RWPE1 (cell line): ENCODE measurements around the gene SUPT5H.

Experiments
- CTCF ChIA-PET: fragments of 350-600 bp; sonication (Branson Sonifier 250); formaldehyde crosslinking; extraction: SDS; loops from one replicate; lab custom pipeline; 2021; lab: Yijun Ruan, JAX
- POLR2A ChIA-PET: fragments of 400-600 bp; formaldehyde crosslinking; extraction: SDS; loops from one replicate; lab custom pipeline; 2020; ENCODE audit warnings: antibody characterized with exemption; ENCODE audit not compliant: low non-redundant PET; lab: Yijun Ruan, JAX
- DNase-seq: peaks from one replicate; pipeline ENCODE4 v3.0.0; 2012; ENCODE audit warnings: low spot score
- H3K27ac ChIP-seq: fragments of 450-650 bp; 2 replicates; pipeline ENCODE4 v1.5.1; 2017
- TF ChIP-seq, protein P1 (sequence below): fragments of 450-650 bp; conservative IDR thresholded peaks from 2 replicates; pipeline ENCODE4 v1.5.1; 2017; ENCODE audit warnings: low read depth, mild to moderate bottlenecking

The SUPT5H gene

GRCh38 chr19:39436350-39436716, 9.0 kb upstream of the SUPT5H start:
- CTCF ChIA-PET, result interaction anchor here (0.5 to 1.6 kb wide), 4 partner anchors 38 to 1335 kb away, joined by 5 to 8 read pairs (median 6); partner anchors contain the start of gene EID2B

DNA sequence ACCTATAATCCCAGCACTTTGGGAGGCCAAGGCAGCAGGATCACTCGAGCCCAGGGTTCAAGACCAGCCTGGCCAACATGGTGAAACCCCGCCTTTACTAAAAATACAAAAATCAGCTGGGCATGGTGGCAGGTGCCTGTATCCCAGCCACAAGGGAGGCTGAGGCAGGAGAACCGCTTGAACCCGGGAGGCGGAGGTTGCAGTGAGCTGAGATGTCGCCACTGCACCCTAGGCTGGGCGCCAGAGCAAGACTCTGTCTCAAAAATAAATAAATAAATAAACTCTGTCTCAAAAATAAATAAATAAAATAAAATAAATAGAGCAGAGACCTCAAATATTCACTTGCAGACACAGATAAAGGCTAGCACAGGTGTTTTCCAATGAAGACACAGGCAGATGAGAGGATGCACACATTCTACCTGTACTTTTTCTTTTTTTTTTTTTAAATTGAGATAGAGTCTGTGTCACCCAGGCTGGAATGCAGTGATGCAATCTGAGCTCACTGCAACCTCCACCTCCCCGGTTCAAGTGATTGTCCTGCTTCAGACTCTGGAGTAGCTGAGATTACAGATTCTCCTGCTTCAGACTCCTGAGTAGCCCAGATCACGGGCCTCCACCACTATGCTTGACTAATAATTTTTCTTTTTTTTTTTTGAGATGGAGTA, 7.0 kb upstream of the SUPT5H start:
- H3K27ac ChIP-seq, result peak overlapping the region; percentile 28
- no peak for DNase-seq
- TF ChIP-seq, protein P1, sequence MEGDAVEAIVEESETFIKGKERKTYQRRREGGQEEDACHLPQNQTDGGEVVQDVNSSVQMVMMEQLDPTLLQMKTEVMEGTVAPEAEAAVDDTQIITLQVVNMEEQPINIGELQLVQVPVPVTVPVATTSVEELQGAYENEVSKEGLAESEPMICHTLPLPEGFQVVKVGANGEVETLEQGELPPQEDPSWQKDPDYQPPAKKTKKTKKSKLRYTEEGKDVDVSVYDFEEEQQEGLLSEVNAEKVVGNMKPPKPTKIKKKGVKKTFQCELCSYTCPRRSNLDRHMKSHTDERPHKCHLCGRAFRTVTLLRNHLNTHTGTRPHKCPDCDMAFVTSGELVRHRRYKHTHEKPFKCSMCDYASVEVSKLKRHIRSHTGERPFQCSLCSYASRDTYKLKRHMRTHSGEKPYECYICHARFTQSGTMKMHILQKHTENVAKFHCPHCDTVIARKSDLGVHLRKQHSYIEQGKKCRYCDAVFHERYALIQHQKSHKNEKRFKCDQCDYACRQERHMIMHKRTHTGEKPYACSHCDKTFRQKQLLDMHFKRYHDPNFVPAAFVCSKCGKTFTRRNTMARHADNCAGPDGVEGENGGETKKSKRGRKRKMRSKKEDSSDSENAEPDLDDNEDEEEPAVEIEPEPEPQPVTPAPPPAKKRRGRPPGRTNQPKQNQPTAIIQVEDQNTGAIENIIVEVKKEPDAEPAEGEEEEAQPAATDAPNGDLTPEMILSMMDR, result no peak
- ChIA-PET POLR2A (no interaction called here), CTCF (interaction anchor here (0.7 kb wide), 1 partner anchor 486 kb away, joined by 3 read pairs; no protein-coding TSS in a partner anchor)

More at GRCh38 chr19:39436350-39436716, 9.0 kb upstream of the SUPT5H start:
- H3K27ac ChIP-seq, result peak overlapping the region; percentile 90
- DNase-seq, result no peak
- TF ChIP-seq, protein P1, result no peak
- POLR2A ChIA-PET, result interaction anchor here (0.6 to 1.3 kb wide), 17 partner anchors 9 to 353 kb away, joined by 3 to 8 read pairs (median 4); partner anchors contain the start of genes MED29, PAF1, PLEKHG2 and SAMD4B

GRCh38 chr19:39444598-39445195, 685 bp upstream of the SUPT5H start:
- ChIA-PET CTCF (interaction anchor here (0.6 to 1.6 kb wide), 4 partner anchors 12 to 88 kb away, joined by 3 to 8 read pairs (median 8); partner anchors contain the start of gene EID2B), POLR2A (interaction anchor here (0.6 to 1.3 kb wide), 6 partner anchors 9 to 374 kb away, joined by 3 to 7 read pairs (median 4); partner anchors contain the start of gene RPS16)
- peak overlapping the region; percentile 82 for H3K27ac ChIP-seq
- DNase-seq, result no peak
- TF ChIP-seq, protein P1, result no peak

DNA sequence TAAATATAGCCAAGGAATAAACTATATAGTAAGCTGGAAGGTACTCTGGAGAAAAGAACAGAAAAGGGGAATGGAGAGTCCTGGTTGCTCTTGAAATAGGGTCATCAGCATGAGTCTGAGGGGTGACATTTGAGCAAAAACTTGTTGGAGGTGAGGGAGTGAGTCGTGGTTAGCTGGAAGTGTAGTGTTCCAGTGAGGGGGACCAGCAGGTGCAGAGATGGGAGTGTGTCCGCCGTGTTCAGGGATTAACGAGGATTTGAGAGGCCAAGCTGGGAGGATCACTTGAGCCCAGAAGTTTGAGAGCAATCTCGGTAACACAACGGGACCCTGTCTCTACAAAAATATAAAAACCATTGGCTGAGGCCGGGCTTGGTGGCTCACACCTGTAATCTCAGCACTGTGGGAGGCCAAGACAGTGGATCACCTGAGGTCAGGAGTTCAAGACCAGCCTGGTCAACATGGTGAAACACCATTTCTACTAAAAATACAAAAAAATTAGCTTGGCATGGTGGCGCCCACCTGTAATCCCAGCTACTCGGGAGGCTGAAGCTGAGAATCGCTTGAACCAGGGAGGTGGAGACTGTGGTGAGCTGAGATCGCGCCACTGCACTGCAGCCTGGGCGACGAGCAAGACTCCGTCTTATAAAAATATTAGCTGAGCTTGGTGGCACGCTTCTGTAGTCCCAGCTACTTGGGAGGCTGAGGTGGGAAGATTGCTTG, 1.1 kb downstream of the SUPT5H start:
- TF ChIP-seq, protein P1, result no peak
- ChIA-PET POLR2A (interaction anchor here (0.8 kb wide), 1 partner anchor 11 kb away, joined by 3 read pairs; the partner anchor contains the start of gene RPS16), CTCF (interaction anchor here (0.7 kb wide), 1 partner anchor 28 kb away, joined by 3 read pairs; no protein-coding TSS in a partner anchor)
- no peak for DNase-seq
- peak overlapping the region; percentile 37 for H3K27ac ChIP-seq

DNA sequence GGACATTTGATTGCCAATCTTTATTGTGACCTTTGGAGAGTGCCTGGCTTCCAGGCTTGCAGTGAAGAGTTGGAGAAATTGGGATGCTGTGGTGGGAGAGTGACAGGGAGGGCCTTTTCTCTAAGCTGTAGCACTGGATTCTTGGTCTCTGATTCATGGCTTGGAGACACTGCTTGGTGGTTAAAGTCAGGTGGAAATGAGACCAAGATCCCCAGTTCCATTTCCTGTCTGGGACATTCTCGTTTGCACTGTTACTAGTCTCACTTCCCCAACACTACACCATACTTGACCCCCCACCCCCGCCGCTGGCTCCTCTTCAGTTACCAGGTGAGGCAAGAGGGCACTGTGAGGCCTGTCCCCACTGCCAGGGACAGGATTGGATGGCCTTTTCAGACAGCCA, 2.9 kb downstream of the SUPT5H start:
- ChIA-PET POLR2A (no interaction called here), CTCF (interaction anchor here (0.7 kb wide), 1 partner anchor 25 kb away, joined by 3 read pairs; no protein-coding TSS in a partner anchor)
- no peak for DNase-seq
- TF ChIP-seq, protein P1, result no peak
- H3K27ac ChIP-seq, result peak overlapping the region; percentile 27; the same call in 1 of the 2 replicates
